Renal pelvis (tissue), 4 donors: Measurements from ENCODE around the gene ERAP2. TPM values are rescaled to one million over a fixed set of nuclear protein-coding genes. Genes with fewer than 3 reads are reported as not detected.

ENCODE experiments used
- DNase-seq: peaks from one replicate; pipeline ENCODE4 v3.0.0-alpha.2; 2013
- polyA plus RNA-seq, 3 donors: library from polyadenylated mRNA; unstranded; fragments of 120-200 nt; gene quantifications; one replicate each; pipeline ENCODE4 v1.2.1, GENCODE V29; 2013; ENCODE audit not compliant: insufficient read length in 3 of 3

ERAP2 gene
- polyA plus RNA-seq, 3 donors: 11.5 to 17.7 (median 13.1) TPM

DNA sequence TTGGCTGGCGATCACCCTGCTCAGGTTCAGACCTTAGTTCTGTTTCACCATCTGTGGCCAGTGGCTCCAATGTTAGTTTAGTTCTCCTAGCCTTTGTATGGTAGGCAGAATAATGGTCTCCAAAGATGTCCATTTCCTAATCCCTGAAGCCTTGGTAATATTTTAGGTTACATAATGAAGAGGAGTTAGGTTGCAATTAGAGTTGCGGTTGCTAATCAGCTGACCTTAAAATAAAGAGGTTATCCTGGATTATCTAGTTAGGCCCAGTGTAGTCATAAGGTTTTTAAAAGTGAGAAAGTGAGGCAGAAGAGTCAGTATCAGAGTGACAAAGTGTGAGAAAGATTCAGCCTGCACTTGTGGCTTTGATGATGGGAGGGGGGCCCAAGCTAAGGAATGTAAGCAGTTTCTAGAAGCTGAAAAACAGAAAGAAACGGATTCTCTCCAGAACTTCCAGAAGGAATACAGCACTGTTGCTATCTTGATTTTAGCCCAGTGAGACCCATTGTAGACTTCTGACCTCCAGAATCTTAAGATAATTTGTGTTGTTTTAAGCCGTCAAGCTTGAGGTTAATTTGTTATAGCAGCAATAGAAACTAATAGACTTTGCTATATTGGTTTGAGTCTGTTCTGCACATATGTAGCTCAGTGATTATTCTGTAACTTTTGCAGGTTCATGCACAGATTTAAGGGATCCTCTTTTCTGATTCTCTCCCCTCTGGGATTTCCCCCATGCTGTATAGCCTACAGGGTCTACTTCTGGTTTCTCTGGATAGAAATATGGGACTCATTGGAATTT is 81.2 kb downstream of the ERAP2 start:
- DNase-seq: no peak

DNA sequence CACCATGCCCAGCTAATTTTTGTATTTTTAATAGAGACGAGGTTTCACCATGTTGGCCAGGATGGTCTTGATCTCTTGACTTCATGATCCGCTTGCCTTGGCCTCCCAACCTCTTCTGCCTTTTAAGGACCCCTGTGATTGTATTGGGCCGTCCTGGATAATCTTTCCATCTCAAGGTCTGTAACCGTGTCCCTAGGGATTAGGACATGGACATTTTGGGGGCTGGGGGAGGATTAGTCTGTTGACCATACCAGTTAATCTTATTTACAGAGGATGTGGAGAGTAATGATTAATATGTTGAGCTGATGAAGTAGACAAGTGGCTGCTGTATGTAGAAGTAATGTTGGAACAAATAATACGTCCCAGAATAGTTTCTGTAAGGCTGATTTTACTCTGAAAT is 82.7 kb downstream of the ERAP2 start:
- DNase-seq: no peak

- DNase-seq: no peak
These were observed 84.8 kb downstream of the ERAP2 start for GRCh38 chr5:96961053-96961452.

- DNase-seq: no peak
These were observed 86.3 kb downstream of the ERAP2 start for GRCh38 chr5:96962540-96962991.

DNA sequence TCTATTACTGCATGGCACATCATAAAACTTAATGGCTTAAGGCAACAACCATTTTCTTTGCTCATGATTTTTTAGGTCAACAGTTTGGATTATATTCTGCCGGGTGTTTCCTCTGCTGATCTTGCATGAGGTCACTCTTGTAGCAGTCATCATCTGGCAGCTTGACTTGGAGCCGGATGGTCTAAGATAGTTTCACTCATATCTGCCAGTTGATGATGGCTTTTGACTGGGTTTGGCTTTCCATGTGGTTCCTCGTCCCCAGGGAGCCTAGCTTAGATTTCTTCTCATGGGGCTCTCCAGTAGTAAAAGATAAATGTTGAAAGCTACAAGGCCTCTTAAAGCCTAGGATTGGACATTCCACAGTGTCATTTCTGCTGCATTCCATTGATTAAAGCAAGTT is 87.0 kb downstream of the ERAP2 start:
- no peak for DNase-seq

GRCh38 chr5:96966801-96967200 is 90.5 kb downstream of the ERAP2 start:
- DNase-seq: no peak

GRCh38 chr5:96967400-96967799 is 91.1 kb downstream of the ERAP2 start:
- DNase-seq: no peak

DNA sequence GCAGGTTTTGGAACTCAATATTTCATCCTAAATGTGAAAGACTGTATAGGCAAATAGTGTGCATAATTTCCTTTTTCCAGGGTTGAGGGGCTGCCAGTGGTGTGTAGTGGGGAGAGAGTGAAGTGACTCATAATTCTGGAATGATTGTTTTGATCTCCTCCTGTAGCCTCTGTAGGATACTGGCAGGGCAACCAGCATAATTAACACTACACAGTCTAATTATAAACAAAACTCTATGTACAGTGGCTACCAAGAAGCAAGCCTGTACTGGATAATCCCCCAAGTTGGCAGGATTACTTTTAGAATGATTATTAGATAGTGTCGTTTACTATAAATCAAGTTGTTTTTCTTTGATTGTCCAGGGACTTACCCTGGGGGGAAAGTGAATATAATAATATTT is 91.8 kb downstream of the ERAP2 start:
- no peak for DNase-seq

GRCh38 chr5:96968614-96969013 is 92.3 kb downstream of the ERAP2 start:
- DNase-seq: no peak

Other genes with a start within 250 kb of the ERAP2 start
- gene CAST, start 214.1 kb upstream of the ERAP2 start, polyA plus RNA-seq: 100 to 1,000 TPM; 129 to 165 (median 134) TPM
- 10 to 100 TPM; 48.7 to 62.6 (median 61.9) TPM for gene ERAP1, start 68.6 kb upstream of the ERAP2 start, polyA plus RNA-seq
- 10 to 100 TPM; 21.1 to 30.7 (median 24.2) TPM for gene LNPEP, start 59.6 kb downstream of the ERAP2 start, polyA plus RNA-seq